SK-N-MC (cell line): ENCODE measurements around the gene CAMKMT.

Experiments used
- EZH2 ChIP-seq: fragments of 200-600 bp; sonication (generic); IDR thresholded peaks from one replicate; pipeline ENCODE4 v1.6.1; 2017; ENCODE audit warnings: antibody characterized with exemption
- FOXP2 ChIP-seq: optimal IDR thresholded peaks from 2 replicates; pipeline ENCODE3; 2011; ENCODE audit warnings: mild to moderate bottlenecking, moderate library complexity; ENCODE audit not compliant: insufficient read depth; ENCODE audit errors: extremely low read length, control extremely low read depth
- POLR2AphosphoS5 ChIP-seq: IDR thresholded peaks from 2 replicates; pipeline ENCODE4 v1.6.1; 2012; ENCODE audit warnings: mild to moderate bottlenecking, low read depth, low read length, borderline replicate concordance

- no peak for TF ChIP-seq EZH2
- TF ChIP-seq POLR2AphosphoS5 = no peak
- no peak for TF ChIP-seq FOXP2
Observed at GRCh38 chr2:44770221-44771195, 408.8 kb downstream of the CAMKMT start.
